GM12873 (cell line): ENCODE measurements around the gene ANKIB1.

Experiments used
- CTCF ChIP-seq: IDR thresholded peaks from 2 replicates; pipeline ENCODE4 v1.5.1; 2012; ENCODE audit warnings: low read depth, mild to moderate bottlenecking, moderate library complexity, low read length, control low read depth; ENCODE audit not compliant: insufficient read depth; ENCODE audit errors: missing control alignments

The ANKIB1 gene

GRCh38 chr7:92275327-92275726 is 29.6 kb downstream of the ANKIB1 start:
- no peak for TF ChIP-seq CTCF

- no peak for TF ChIP-seq CTCF
Observed at GRCh38 chr7:92276460-92276864, 30.7 kb downstream of the ANKIB1 start.

GRCh38 chr7:92279396-92280031 is 33.7 kb downstream of the ANKIB1 start:
- TF ChIP-seq CTCF = no peak

GRCh38 chr7:92281031-92281430 is 35.3 kb downstream of the ANKIB1 start:
- TF ChIP-seq CTCF = no peak

- no peak for TF ChIP-seq CTCF
Observed at GRCh38 chr7:92282221-92282814, 36.5 kb downstream of the ANKIB1 start.

GRCh38 chr7:92282930-92283329 is 37.2 kb downstream of the ANKIB1 start:
- no peak for TF ChIP-seq CTCF

- no peak for TF ChIP-seq CTCF
Observed at GRCh38 chr7:92289321-92289720, 43.5 kb downstream of the ANKIB1 start.
